Epithelial cell of proximal tubule (primary cell): Measurements from ENCODE around the gene PSMD7. TPM values are rescaled to one million over a fixed set of nuclear protein-coding genes. Genes with fewer than 3 reads are reported as not detected.

ENCODE experiments used
- DNase-seq: peaks from one replicate; pipeline ENCODE4 v3.0.0-alpha.2; 2011; ENCODE audit warnings: low read depth
- H3K4me3 ChIP-seq: 2 replicates; pipeline ENCODE4 v1.5.1; 2011; ENCODE audit warnings: low read depth, mild to moderate bottlenecking, low read length
- total RNA-seq: library from RNA; depleted of rRNA; stranded (reverse); fragments of >200 nt; gene quantifications from 2 replicates; pipeline ENCODE4 v1.2.3, GENCODE V29; 2015
- TF ChIP-seq, protein P1 (sequence below): conservative IDR thresholded peaks from 2 replicates; pipeline ENCODE4 v1.5.1; 2012; ENCODE audit warnings: low read depth, mild to moderate bottlenecking, low read length

PSMD7 gene
- total RNA-seq, 1 donor from 2014 or later, result 99.1 TPM

GRCh38 chr16:74291577-74292208 is 4.9 kb upstream of the PSMD7 start:
- TF ChIP-seq, protein P1, sequence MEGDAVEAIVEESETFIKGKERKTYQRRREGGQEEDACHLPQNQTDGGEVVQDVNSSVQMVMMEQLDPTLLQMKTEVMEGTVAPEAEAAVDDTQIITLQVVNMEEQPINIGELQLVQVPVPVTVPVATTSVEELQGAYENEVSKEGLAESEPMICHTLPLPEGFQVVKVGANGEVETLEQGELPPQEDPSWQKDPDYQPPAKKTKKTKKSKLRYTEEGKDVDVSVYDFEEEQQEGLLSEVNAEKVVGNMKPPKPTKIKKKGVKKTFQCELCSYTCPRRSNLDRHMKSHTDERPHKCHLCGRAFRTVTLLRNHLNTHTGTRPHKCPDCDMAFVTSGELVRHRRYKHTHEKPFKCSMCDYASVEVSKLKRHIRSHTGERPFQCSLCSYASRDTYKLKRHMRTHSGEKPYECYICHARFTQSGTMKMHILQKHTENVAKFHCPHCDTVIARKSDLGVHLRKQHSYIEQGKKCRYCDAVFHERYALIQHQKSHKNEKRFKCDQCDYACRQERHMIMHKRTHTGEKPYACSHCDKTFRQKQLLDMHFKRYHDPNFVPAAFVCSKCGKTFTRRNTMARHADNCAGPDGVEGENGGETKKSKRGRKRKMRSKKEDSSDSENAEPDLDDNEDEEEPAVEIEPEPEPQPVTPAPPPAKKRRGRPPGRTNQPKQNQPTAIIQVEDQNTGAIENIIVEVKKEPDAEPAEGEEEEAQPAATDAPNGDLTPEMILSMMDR, result no peak
- DNase-seq, result no peak
- no peak overlapping the region for H3K4me3 ChIP-seq

DNA sequence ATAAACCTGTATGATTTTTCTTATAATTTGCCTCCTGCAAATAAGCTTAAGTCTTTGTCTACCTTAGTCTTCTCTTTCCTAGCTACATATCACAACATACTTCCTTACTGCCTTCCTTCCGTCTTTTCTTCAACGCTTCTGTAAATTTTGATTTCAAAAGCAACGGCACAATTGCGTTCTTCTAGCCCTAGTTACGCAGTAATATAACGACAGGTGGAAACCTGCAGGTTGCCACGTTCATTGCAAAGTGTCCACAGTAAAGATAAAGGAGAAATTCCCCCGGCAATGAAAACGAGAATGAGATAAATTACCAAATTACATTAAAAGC is 546 bp upstream of the PSMD7 start:
- DNase-seq, result no peak
- TF ChIP-seq, protein P1, result no peak
- H3K4me3 ChIP-seq, result peak overlapping the region; percentile 99

GRCh38 chr16:74297145-74297665 is 591 bp downstream of the PSMD7 start:
- peak overlapping the region; percentile 99 for H3K4me3 ChIP-seq
- no peak for DNase-seq
- TF ChIP-seq, protein P1, result no peak

- DNase-seq, result no peak
- TF ChIP-seq, protein P1, result no peak
- H3K4me3 ChIP-seq, result peak overlapping the region; percentile 99
Observed at GRCh38 chr16:74298104-74298503, 1.5 kb downstream of the PSMD7 start.

DNA sequence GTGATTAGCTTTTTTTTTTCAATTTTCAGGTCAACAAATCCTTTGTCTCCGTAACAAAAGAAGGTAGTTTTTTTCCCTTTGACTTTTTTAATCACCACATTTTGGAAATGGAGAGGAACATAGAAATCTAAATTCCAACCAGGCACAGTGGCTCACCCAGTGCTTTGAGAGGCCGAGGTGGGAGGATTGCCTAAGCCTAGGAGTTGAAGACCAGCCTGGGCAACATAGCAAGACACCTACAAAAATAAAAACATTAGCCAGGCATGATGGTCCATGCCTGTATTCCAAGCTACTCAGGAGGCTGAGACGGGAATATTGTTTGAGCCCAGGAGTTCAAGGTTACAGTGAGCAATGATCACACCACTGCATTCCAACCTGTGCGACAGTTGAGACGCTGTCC is 5.7 kb downstream of the PSMD7 start:
- TF ChIP-seq, protein P1, result no peak
- DNase-seq, result no peak
- no peak overlapping the region for H3K4me3 ChIP-seq

GRCh38 chr16:74304164-74304834 is 7.7 kb downstream of the PSMD7 start:
- TF ChIP-seq, protein P1, result peak; percentile 53
- H3K4me3 ChIP-seq, result no peak overlapping the region
- no peak for DNase-seq

DNA sequence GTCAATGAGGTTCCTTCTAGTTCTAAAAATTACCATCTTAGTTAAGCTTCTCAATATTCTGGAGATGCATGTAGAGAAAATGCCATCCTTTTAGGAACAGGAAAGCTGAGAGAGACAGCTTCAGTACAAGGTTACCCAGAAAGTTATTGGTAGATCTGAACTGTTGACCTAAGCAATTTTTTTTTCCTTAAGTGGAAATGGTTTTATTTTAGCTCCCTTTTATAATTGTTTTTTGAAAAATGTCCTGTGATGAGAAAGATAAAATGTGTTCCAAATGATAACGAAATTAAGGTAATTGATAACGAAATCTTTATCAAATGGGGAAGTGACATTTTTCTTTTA is 8.2 kb downstream of the PSMD7 start:
- DNase-seq, result no peak
- H3K4me3 ChIP-seq, result no peak overlapping the region
- TF ChIP-seq, protein P1, result no peak
